Stimulated activated CD8-positive, alpha-beta memory T cell treated with anti-CD3 and anti-CD28 coated beads, Interleukin-7, amount 100 ng/mL, for 1 hour (primary cell): ENCODE results near the gene PCDHB12.
"Not testable (repeated sequence)": the region's sequence is repeated elsewhere in the genome, so short reads cannot be mapped to it uniquely, and the experiment has no call there.

ENCODE experiments used
- DNase-seq, 2 donors: peaks; one replicate each; pipeline ENCODE4 v3.0.0-alpha.2; 2020; ENCODE audit warnings: low read depth in 2 of 2

Gene PCDHB12

GRCh38 chr5:141210281-141210680 is 1.8 kb downstream of the PCDHB12 start:
- not testable (repeated sequence) for DNase-seq

DNA sequence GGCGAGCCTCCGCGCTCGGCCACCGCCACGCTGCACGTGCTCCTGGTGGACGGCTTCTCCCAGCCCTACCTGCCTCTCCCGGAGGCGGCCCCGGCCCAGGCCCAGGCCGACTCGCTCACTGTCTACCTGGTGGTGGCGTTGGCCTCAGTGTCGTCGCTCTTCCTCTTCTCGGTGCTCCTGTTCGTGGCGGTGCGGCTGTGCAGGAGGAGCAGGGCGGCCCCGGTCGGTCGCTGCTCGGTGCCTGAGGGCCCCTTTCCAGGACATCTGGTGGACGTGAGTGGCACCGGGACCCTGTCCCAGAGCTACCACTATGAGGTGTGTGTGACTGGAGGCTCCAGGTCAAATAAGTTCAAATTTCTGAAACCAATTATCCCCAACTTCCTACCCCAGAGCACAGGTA is 2.3 kb downstream of the PCDHB12 start:
- DNase-seq: not testable (repeated sequence)

GRCh38 chr5:141213656-141214339 is 5.3 kb downstream of the PCDHB12 start, which contains the start of gene PCDHB13:
Gene PCDHB13, plus strand, starts transcription at chr5:141213919. Its CDS starts 205 bp downstream, at chr5:141214124.
- DNase-seq: not testable (repeated sequence)

- not testable (repeated sequence) for DNase-seq
These were observed 6.1 kb downstream of the PCDHB12 start for GRCh38 chr5:141214583-141214982.

- DNase-seq: not testable (repeated sequence)
These were observed 7.0 kb downstream of the PCDHB12 start for GRCh38 chr5:141215504-141215903.

DNA sequence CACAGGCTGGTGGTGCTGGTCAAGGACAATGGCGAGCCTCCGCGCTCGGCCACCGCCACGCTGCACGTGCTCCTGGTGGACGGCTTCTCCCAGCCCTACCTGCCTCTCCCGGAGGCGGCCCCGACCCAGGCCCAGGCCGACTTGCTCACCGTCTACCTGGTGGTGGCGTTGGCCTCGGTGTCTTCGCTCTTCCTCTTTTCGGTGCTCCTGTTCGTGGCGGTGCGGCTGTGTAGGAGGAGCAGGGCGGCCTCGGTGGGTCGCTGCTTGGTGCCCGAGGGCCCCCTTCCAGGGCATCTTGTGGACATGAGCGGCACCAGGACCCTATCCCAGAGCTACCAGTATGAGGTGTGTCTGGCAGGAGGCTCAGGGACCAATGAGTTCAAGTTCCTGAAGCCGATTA is 7.5 kb downstream of the PCDHB12 start:
- not testable (repeated sequence) for DNase-seq

DNA sequence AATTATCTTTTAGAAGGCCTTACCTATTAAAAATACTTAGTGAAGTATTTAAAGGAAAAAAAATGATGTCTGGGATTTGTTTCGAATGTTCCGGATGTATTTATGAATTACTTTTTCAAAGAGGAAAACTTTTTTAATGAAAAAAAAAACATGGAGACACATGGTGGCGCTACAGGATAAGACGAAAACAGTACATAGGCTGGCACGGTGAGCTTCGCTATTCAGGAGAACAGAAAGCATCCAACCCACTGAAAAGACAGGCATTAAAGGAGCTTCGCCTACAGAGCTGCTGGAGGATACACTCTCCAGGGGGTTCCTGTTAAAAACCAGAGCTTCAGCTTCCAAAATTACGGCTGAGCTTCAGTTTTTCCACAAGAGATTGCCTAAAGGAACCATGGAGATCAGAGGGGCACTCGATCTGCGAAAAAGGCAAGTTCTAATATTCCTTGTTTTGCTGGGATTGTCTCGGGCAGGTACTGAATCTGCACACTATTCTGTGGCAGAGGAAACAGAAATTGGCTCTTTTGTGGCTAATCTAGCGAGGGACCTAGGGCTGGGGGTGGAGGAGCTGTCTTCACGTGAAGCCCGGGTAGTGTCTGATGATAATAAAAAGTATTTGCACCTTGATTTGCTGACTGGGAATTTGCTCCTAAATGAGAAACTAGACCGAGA is 14.7 kb downstream of the PCDHB12 start, which contains the start of gene PCDHB14:
Gene PCDHB14, plus strand, starts transcription at position 232 of the 672 bp plus-strand sequence. Its CDS starts 163 bp downstream, at position 395.
- DNase-seq: no peak

GRCh38 chr5:141224844-141225243 is 16.3 kb downstream of the PCDHB12 start:
- not testable (repeated sequence) for DNase-seq

- DNase-seq: not testable (repeated sequence)
These were observed 16.9 kb downstream of the PCDHB12 start for GRCh38 chr5:141225421-141225820.

GRCh38 chr5:141234109-141234667 is 25.7 kb downstream of the PCDHB12 start:
- no peak for DNase-seq

DNA sequence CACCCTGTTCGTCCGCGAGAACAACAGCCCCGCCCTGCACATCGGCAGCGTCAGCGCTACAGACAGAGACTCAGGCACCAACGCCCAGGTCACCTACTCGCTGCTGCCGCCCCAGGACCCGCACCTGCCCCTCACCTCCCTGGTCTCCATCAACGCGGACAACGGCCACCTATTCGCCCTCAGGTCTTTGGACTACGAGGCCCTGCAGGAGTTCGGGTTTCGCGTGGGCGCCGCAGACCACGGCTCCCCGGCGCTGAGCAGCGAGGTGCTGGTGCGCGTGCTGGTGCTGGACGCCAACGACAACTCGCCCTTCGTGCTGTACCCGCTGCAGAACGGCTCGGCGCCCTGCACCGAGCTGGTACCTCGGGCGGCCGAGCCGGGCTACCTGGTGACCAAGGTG is 27.4 kb downstream of the PCDHB12 start:
- not testable (repeated sequence) for DNase-seq

DNA sequence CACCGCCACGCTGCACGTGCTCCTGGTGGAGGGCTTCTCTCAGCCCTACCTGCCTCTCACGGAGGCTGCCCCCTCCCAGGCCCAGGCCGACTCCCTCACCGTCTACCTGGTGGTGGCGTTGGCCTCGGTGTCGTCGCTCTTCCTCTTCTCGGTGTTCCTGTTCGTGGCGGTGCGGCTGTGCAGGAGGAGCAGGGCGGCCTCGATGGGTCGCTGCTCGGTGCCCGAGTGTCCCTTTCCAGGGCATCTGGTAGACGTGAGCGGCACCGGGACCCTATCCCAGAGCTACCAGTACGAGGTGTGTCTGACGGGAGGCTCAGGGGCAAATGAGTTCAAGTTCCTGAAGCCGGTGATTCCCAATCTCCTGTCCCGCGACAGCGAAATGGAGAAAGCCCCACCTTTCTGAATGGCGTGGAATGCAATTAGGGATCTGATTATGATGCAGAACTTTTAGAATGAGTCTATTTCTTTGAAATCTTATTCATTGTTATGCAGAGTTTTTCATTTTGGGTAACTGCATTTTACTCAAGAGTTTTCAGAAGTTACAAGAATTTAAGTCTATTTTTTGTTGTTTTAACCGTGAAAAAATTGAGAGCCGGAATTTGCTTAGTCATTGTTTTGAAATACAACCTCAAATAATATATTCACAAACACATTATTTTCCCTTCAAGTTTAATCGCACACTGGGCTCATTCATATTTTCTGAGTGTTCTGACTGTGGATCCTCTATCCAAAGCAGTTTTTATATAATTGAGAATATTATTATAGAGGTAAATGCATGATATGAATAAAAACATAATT is 28.2 kb downstream of the PCDHB12 start:
- DNase-seq: no peak

DNA sequence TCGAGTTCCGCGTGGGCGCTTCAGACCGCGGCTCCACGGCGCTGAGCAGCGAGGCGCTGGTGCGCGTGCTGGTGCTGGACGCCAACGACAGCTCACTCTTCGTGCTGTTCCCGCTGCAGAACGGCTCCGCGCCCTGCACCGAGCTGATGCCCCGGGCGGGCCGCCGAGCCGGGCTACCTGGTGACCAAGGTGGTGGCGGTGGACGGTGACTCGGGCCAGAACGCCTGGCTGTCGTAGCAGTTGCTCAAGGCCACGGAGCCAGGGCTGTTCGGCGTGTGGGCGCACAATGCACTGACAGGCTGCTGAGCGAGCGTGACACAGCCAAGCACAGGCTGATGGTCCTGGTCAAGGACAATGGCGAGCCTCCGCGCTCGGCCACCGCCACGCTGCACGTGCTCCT is 33.0 kb downstream of the PCDHB12 start:
- DNase-seq: no peak

DNA sequence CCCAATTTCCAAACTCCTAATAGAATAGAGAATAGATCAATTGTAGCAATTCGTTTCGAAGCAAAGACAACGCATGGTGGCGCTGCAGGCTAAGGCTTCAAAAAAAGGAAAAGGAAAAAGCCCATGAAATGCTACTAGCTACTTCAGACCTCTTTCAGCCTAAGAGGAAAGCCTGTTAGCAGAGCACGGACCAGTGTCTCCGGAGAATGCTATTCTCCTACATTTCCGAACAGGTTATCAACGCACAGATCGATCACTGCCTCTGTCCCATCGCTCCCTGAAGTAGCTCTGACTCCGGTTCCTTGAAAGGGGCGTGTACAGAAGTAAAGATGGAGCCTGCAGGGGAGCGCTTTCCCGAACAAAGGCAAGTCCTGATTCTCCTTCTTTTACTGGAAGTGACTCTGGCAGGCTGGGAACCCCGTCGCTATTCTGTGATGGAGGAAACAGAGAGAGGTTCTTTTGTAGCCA is 36.8 kb downstream of the PCDHB12 start, which contains the start of gene PCDHB15:
Gene PCDHB15, plus strand, starts transcription at position 146 of the 468 bp plus-strand sequence. Its CDS starts 184 bp downstream, at position 330.
- DNase-seq: no peak

DNA sequence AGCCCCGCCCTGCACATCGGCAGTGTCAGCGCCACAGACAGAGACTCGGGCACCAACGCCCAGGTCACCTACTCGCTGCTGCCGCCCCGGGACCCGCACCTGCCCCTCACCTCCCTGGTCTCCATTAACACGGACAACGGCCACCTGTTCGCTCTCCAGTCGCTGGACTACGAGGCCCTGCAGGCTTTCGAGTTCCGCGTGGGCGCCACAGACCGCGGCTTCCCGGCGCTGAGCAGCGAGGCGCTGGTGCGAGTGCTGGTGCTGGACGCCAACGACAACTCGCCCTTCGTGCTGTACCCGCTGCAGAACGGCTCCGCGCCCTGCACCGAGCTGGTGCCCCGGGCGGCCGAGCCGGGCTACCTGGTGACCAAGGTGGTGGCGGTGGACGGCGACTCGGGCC is 38.5 kb downstream of the PCDHB12 start:
- not testable (repeated sequence) for DNase-seq

DNA sequence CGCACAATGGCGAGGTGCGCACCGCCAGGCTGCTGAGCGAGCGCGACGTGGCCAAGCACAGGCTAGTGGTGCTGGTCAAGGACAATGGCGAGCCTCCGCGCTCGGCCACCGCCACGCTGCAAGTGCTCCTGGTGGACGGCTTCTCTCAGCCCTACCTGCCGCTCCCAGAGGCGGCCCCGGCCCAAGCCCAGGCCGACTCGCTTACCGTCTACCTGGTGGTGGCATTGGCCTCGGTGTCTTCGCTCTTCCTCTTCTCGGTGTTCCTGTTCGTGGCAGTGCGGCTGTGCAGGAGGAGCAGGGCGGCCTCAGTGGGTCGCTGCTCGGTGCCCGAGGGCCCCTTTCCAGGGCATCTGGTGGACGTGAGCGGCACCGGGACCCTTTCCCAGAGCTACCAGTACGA is 38.9 kb downstream of the PCDHB12 start:
- DNase-seq: not testable (repeated sequence)

- no peak for DNase-seq
These were observed 42.1 kb downstream of the PCDHB12 start for GRCh38 chr5:141250576-141250975.

DNA sequence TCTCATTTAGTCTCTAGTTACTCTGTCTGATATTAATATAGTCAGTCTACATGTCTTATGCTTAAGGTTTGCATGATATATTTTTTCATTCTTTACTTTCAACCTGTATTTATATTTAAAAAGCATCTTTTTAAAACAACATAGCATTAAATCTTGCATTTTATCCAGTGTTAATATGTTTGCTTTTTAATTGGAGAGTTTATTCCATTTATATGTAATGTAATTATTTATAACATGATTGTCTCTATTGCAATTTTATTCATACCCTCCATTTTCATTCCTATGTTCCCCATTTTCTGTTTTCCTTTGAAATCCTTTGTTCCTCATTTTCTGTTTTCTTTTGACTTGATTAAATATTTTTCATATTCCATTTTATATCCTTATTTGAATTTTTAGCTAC is 49.9 kb downstream of the PCDHB12 start:
- no peak for DNase-seq

GRCh38 chr5:141258948-141259347 is 50.4 kb downstream of the PCDHB12 start:
- DNase-seq: no peak

DNA sequence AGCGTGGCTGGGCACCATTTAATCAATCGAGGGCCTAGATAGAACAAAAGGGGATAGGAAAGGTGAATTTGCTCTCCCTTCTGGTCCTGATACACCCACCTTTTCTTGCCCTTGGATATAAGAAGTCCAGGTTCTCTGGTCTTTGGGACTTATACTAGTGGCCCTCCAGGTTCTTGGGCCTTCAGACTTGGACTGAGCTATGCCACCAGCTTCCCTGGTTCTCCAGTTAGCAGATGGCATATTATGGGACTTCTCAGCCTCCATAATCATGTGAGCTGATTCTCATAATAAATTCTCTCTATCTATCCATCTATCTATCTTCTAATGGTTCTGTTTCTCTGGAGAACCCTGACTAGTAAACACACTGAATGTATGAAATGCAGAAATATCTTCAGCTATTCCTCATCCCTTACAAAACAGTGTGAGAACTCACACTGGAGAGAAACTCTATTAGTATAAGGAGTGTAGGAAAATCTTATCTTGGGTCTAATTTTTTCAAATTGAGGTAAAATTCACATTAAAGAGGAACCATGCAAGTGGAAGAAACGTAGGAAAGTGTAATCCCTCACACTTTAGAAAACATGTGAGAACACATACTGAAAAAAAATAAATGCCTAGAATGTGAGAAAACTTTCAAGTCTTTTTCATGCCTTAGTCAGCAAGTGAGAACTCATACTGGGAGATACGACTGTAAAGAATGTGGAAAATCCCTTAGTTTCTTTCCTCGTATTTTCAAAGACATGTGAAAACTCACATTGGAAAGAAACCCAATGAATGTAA is 52.1 kb downstream of the PCDHB12 start:
- DNase-seq: no peak

DNA sequence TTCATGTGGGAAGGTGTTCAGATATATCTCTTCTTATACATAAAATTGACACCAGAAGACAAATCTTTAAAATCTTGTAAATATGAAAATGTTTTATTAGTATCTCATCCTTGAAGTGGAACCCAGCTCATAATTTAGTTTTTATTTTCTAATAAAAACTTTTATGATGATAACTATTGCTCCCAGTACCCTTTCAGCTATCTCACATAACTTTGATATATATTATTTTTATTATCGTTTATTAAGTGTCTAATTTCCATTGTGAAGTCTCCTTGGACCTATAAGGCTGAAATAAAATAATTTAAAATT is 52.7 kb downstream of the PCDHB12 start:
- DNase-seq: no peak
